ENCODE results near the gene CEP41.
A peak's percentile ranks its signal among the peaks of the same experiment; 100 is the strongest.

Gene CEP41

DNA sequence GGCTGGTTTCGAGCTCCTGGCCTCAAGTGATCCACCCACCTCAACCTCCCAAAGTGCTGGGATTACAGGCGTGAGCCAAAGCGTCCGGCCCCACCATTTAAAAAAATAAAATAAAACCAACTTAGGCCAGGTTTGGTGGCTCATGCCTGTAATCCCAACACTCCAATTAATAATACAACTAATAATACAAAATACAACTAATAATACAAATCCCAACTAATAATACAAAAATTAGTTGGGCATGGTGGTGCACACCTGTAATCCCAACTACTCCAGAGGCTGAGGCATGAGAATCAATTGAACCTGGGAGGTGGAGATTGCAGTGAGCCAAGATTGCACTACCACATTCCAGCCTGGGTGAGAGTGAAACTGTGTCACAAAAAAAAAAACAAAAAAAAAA, 27.6 kb downstream of the CEP41 start:
- TF ChIP-seq, protein P1, sequence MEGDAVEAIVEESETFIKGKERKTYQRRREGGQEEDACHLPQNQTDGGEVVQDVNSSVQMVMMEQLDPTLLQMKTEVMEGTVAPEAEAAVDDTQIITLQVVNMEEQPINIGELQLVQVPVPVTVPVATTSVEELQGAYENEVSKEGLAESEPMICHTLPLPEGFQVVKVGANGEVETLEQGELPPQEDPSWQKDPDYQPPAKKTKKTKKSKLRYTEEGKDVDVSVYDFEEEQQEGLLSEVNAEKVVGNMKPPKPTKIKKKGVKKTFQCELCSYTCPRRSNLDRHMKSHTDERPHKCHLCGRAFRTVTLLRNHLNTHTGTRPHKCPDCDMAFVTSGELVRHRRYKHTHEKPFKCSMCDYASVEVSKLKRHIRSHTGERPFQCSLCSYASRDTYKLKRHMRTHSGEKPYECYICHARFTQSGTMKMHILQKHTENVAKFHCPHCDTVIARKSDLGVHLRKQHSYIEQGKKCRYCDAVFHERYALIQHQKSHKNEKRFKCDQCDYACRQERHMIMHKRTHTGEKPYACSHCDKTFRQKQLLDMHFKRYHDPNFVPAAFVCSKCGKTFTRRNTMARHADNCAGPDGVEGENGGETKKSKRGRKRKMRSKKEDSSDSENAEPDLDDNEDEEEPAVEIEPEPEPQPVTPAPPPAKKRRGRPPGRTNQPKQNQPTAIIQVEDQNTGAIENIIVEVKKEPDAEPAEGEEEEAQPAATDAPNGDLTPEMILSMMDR (IDR thresholded peaks at IDR 0.05; ENCODE audit: low read length, missing control alignments), result no peak
- no peak for DNase-seq (ENCODE audit: low read depth)
- H3K4me3 ChIP-seq (replicated peaks; ENCODE audit: low read depth, low read length), result no peak overlapping the region

DNA sequence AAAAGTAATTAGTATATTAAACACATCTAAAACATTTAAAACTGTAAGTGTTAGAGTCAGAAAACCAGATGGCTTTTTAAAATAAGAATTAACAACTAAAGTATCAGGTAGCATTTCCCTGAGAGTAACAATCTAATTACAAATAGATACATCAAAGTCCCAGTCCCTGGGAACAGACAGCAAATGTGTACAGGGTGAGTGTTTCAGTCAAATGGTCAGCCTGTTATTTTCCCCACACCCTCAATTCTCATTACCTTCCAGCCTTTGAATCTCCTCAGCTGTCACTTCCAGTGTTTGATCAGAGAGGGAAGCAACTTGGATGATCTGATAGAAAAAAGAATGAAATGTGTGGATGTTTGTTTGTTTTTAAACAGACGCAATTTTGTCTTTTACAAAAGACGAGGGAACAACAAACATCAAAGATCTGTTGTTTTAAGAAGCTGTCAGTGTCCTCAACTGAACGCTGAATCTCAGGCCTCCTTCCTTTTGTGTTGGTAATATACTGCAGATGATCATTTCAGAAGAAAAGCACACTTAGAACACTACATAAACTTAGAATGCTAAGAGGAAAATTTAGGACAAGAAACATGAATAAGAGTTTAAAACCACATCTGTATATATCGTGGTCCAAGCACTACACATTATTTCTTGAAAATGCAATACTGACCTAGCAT, 29.8 kb downstream of the CEP41 start:
- DNase-seq (ENCODE audit: low read depth), result no peak
- H3K4me3 ChIP-seq (replicated peaks; ENCODE audit: low read depth, low read length), result no peak overlapping the region
- TF ChIP-seq, protein P1 (IDR thresholded peaks at IDR 0.05; ENCODE audit: low read length, missing control alignments), result no peak

DNA sequence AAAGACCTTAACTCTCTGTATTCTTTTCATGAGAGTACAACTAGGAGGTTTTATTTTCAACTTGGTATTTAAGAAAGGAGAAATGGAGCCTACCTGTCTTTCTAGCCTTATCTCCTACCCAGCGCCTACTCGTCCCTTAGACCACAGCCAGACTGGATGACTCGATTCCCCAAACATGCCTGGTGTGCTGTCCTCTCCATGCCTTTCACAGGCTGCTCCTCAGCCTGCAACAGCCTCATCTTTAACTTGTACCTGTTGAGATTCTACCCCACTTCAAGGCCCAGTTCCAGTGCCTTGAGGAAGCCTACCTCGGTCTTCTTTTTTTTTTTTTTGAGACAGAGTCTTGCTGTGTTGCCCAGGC, 31.1 kb downstream of the CEP41 start:
- no peak overlapping the region for H3K4me3 ChIP-seq (replicated peaks; ENCODE audit: low read depth, low read length)
- no peak for DNase-seq (ENCODE audit: low read depth)
- TF ChIP-seq, protein P1 (IDR thresholded peaks at IDR 0.05; ENCODE audit: low read length, missing control alignments), result no peak

DNA sequence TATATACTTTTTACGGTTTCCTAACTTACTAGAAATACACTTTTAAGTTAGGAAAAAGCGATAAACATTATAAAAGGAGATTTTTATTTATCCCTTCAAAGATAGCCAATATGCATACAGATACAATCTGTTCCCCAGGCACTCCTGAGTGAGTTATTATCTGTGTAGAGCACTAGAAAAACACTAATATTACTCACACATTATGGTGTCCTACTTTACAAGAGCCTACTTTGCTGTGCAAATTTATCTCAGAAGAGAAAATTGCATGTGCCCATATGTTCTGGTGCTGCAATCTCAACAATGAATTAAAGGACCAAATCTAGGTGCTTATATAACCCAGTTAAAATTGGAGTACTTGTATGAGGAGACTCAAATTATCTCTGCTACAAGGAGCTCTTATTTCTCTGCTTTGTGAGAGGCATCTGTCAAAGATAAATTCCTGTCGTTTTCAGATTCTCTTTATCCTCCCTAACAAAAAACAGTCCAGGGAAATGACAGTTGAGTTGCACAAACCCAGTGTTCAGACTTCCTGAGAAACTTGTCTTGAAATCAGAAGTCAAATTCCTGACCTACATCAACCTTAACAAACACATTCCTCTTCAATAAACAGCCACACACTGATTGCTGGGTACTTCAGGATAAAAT, 31.6 kb downstream of the CEP41 start:
- H3K4me3 ChIP-seq (replicated peaks; ENCODE audit: low read depth, low read length), result no peak overlapping the region
- TF ChIP-seq, protein P1 (IDR thresholded peaks at IDR 0.05; ENCODE audit: low read length, missing control alignments), result no peak
- peak; percentile 51 for DNase-seq (ENCODE audit: low read depth)

DNA sequence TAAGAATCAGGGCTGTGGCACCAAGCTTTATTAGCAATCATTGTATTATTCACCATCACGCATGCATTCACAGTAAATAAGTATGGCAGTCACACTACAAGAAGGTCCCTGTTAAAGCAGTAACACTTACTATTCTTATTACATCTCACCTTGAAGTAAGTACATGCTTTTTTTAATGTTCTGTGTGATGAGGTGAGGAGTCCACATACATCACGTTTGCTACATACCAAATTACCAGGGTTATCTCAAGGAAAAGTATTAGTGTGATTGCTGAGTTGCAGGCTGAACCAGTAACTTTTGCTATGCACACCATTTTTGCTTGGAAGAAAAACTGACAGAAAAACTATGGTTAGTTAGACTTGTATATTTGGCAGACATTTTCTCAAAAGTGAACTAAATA, 35.8 kb downstream of the CEP41 start:
- TF ChIP-seq, protein P1 (IDR thresholded peaks at IDR 0.05; ENCODE audit: low read length, missing control alignments), result no peak
- H3K4me3 ChIP-seq (replicated peaks; ENCODE audit: low read depth, low read length), result no peak overlapping the region
- no peak for DNase-seq (ENCODE audit: low read depth)

DNA sequence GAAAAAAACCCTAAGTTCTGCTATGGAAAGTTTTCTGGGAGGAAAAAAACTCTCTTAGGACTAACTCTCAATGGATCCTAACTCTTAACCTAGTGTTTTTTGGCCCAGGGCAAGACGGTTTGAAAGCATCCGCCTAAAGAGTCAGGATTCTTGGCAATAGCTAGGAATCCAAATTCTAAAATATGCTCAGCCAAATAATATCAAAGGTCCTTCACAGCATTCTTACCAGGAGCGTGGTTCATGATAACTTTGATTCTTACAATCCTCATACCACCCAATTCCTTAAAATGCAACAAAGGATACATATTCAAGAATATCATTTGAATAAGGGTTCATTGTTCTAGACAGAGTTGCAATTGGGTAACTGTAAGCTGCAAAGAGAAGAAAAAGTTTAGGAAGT, 39.2 kb downstream of the CEP41 start:
- no peak for DNase-seq (ENCODE audit: low read depth)
- H3K4me3 ChIP-seq (replicated peaks; ENCODE audit: low read depth, low read length), result no peak overlapping the region
- TF ChIP-seq, protein P1 (IDR thresholded peaks at IDR 0.05; ENCODE audit: low read length, missing control alignments), result no peak

DNA sequence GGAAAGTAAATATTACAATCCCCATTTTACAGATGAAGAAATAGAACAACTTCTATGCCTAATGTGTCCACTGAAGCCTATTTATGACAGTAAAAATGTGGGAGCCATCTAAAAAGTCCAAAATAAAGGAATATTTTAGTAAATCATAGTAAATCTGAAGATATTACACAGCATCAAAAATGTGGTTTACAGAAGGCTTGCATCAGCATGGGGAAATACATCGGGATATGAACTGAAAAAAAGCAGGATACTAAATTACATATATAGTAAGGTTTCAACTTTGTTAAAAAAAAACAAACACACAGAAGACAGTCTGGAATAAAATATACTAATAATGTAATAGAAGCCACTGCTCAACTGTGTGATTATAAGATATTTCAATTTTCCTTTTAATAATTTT, 39.7 kb downstream of the CEP41 start:
- DNase-seq (ENCODE audit: low read depth), result no peak
- H3K4me3 ChIP-seq (replicated peaks; ENCODE audit: low read depth, low read length), result no peak overlapping the region
- TF ChIP-seq, protein P1 (IDR thresholded peaks at IDR 0.05; ENCODE audit: low read length, missing control alignments), result no peak

All from fibroblast of pulmonary artery (primary cell).